Measurements from ENCODE around the gene CD4. TPM values are rescaled to one million over a fixed set of nuclear protein-coding genes. Genes with fewer than 3 reads are reported as not detected.

Gene CD4
- total and polyA plus RNA-seq, 10 of the 15 experiments (the other 5 are each of a cell fraction or from before 2014, with no cell fraction given), result 0.24 to 1.6 (median 0.69) TPM

DNA sequence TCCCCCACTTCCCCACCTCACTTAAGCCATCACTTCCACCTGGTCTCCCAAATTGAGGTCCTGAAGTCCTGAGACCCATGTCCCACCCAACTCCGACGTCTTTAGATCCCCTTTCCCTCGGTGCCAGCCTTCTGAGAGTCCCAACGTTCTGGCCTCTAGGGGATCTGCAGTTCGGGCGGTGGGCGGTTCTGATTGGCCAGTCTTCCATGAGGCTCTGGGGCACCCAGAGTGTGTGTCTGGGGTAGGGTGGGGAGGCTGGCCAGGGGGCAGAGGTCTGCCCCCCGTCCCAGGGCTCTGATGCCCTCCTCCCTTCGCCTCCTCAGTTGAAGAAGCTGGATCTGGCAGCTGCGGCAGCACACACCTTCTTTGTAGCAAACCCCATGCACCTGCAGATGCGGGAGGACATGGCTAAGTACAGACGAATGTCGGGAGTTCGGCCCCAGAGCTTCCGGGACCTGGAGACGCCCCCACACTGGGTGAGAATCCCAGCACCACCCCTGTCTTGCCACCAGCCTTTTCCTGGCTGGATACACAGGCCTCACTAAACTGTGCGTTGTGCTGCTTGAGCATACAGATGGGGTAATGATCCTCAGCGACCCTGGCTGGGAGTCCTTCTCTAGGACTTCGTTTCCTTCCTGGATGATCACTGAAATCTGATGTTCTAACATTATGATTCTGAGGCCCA lies 40.4 kb downstream of the CD4 start:
- Histone ChIP-seq H3K27ac (ENCODE audit: control insufficient read depth, insufficient read depth) (no peak overlapping the region), H3K4me3 (peak overlapping the region; percentile 74; the same call in 1 of the 2 replicates), H3K27me3 (replicated peaks in 1 of 2; ENCODE audit: control insufficient read depth in 2 of 2, insufficient read depth in 2 of 2, low read length in 1 of 2) (peaks cover 23 to 24% of the 10 kb centered on the region in 2 experiments), H3K36me3 (ENCODE audit: control insufficient read depth in 2 of 2, insufficient read depth in 2 of 2, low read length in 1 of 2) (no peaks in the 10 kb centered on the region), H3K9me3 (replicated peaks; ENCODE audit: control insufficient read depth, insufficient read depth, low read length) (no peaks in the 10 kb centered on the region), H3K4me1 (ENCODE audit: control insufficient read depth, insufficient read depth, low read length) (peaks cover 4% of the 10 kb centered on the region), H2AFZ (ENCODE audit: control insufficient read depth, low read depth, low read length) (peak overlapping the region; percentile 68; the same call in 1 of the 2 replicates), H3K9ac (ENCODE audit: control insufficient read depth, insufficient read depth, low read length) (no peak overlapping the region), H4K20me1 (ENCODE audit: control insufficient read depth, insufficient read depth) (no peaks in the 10 kb centered on the region), H3K4me2 (ENCODE audit: control insufficient read depth, insufficient read depth) (peak overlapping the region; percentile 95), H3K79me2 (ENCODE audit: control insufficient read depth, insufficient read depth, low read length) (no peaks in the 10 kb centered on the region)
- CTCF ChIA-PET, result interaction anchor here (1.1 to 2.3 kb wide), 5 partner anchors 10 to 77 kb away, joined by 3 to 14 read pairs (median 5); partner anchors contain the start of genes MLF2 and SPSB2
- 28% methylated on average over 19 of the region's 19 CpGs for WGBS (ENCODE audit: insufficient coverage, insufficient replicate concordance, low lambda C conversion rate, missing lambda C conversion rate)
- in situ Hi-C loops (cut with MboI), result loop anchor here (5.0 kb wide), 1 partner anchor 77 kb away; the partner anchor contains the start of gene MLF2
- BruUV-seq (replicated peaks), result no TSS peak
- DNase-seq (ENCODE audit: low read depth, low spot score) (no peak), FAIRE-seq (no peak), ATAC-seq (peak; percentile 4; the same call in 1 of the 3 replicates)
- RAD21 ChIA-PET (ENCODE audit: unreplicated experiment), result interaction anchor here (1.0 to 3.0 kb wide), 4 partner anchors 9 to 76 kb away, joined by 3 to 14 read pairs (median 4); partner anchors contain the start of genes GPR162, MLF2 and USP5
- TF ChIP-seq, protein P1, sequence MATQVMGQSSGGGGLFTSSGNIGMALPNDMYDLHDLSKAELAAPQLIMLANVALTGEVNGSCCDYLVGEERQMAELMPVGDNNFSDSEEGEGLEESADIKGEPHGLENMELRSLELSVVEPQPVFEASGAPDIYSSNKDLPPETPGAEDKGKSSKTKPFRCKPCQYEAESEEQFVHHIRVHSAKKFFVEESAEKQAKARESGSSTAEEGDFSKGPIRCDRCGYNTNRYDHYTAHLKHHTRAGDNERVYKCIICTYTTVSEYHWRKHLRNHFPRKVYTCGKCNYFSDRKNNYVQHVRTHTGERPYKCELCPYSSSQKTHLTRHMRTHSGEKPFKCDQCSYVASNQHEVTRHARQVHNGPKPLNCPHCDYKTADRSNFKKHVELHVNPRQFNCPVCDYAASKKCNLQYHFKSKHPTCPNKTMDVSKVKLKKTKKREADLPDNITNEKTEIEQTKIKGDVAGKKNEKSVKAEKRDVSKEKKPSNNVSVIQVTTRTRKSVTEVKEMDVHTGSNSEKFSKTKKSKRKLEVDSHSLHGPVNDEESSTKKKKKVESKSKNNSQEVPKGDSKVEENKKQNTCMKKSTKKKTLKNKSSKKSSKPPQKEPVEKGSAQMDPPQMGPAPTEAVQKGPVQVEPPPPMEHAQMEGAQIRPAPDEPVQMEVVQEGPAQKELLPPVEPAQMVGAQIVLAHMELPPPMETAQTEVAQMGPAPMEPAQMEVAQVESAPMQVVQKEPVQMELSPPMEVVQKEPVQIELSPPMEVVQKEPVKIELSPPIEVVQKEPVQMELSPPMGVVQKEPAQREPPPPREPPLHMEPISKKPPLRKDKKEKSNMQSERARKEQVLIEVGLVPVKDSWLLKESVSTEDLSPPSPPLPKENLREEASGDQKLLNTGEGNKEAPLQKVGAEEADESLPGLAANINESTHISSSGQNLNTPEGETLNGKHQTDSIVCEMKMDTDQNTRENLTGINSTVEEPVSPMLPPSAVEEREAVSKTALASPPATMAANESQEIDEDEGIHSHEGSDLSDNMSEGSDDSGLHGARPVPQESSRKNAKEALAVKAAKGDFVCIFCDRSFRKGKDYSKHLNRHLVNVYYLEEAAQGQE (IDR thresholded peaks at IDR 0.05; ENCODE audit: low read depth, low read length), result no peak
- TF ChIP-seq, protein P2, sequence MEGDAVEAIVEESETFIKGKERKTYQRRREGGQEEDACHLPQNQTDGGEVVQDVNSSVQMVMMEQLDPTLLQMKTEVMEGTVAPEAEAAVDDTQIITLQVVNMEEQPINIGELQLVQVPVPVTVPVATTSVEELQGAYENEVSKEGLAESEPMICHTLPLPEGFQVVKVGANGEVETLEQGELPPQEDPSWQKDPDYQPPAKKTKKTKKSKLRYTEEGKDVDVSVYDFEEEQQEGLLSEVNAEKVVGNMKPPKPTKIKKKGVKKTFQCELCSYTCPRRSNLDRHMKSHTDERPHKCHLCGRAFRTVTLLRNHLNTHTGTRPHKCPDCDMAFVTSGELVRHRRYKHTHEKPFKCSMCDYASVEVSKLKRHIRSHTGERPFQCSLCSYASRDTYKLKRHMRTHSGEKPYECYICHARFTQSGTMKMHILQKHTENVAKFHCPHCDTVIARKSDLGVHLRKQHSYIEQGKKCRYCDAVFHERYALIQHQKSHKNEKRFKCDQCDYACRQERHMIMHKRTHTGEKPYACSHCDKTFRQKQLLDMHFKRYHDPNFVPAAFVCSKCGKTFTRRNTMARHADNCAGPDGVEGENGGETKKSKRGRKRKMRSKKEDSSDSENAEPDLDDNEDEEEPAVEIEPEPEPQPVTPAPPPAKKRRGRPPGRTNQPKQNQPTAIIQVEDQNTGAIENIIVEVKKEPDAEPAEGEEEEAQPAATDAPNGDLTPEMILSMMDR (IDR thresholded peaks at IDR 0.05 in 2 of 3, conservative IDR thresholded peaks at IDR 0.05 in 1 of 3; ENCODE audit: control insufficient read depth in 2 of 3, extremely low read depth in 1 of 3, insufficient read depth in 1 of 3, low read depth in 3 of 3, low read length in 3 of 3), result 0 out of 6 replicates have a peak, but pooled peaks of 1 of the 3 experiments have one; percentile 1
- TF ChIP-seq, protein P3, sequence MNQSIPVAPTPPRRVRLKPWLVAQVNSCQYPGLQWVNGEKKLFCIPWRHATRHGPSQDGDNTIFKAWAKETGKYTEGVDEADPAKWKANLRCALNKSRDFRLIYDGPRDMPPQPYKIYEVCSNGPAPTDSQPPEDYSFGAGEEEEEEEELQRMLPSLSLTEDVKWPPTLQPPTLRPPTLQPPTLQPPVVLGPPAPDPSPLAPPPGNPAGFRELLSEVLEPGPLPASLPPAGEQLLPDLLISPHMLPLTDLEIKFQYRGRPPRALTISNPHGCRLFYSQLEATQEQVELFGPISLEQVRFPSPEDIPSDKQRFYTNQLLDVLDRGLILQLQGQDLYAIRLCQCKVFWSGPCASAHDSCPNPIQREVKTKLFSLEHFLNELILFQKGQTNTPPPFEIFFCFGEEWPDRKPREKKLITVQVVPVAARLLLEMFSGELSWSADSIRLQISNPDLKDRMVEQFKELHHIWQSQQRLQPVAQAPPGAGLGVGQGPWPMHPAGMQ (IDR thresholded peaks at IDR 0.05; ENCODE audit: borderline replicate concordance), result no peak
- TF ChIP-seq, protein P4, sequence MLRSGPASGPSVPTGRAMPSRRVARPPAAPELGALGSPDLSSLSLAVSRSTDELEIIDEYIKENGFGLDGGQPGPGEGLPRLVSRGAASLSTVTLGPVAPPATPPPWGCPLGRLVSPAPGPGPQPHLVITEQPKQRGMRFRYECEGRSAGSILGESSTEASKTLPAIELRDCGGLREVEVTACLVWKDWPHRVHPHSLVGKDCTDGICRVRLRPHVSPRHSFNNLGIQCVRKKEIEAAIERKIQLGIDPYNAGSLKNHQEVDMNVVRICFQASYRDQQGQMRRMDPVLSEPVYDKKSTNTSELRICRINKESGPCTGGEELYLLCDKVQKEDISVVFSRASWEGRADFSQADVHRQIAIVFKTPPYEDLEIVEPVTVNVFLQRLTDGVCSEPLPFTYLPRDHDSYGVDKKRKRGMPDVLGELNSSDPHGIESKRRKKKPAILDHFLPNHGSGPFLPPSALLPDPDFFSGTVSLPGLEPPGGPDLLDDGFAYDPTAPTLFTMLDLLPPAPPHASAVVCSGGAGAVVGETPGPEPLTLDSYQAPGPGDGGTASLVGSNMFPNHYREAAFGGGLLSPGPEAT (IDR thresholded peaks at IDR 0.05; ENCODE audit: low read depth), result 0 out of 2 replicates have a peak, but pooled peaks have one; percentile 1
- TF ChIP-seq, protein P5, sequence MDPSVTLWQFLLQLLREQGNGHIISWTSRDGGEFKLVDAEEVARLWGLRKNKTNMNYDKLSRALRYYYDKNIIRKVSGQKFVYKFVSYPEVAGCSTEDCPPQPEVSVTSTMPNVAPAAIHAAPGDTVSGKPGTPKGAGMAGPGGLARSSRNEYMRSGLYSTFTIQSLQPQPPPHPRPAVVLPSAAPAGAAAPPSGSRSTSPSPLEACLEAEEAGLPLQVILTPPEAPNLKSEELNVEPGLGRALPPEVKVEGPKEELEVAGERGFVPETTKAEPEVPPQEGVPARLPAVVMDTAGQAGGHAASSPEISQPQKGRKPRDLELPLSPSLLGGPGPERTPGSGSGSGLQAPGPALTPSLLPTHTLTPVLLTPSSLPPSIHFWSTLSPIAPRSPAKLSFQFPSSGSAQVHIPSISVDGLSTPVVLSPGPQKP (IDR thresholded peaks at IDR 0.05; ENCODE audit: low read depth, low read length), result no peak
- TF ChIP-seq, protein P6, sequence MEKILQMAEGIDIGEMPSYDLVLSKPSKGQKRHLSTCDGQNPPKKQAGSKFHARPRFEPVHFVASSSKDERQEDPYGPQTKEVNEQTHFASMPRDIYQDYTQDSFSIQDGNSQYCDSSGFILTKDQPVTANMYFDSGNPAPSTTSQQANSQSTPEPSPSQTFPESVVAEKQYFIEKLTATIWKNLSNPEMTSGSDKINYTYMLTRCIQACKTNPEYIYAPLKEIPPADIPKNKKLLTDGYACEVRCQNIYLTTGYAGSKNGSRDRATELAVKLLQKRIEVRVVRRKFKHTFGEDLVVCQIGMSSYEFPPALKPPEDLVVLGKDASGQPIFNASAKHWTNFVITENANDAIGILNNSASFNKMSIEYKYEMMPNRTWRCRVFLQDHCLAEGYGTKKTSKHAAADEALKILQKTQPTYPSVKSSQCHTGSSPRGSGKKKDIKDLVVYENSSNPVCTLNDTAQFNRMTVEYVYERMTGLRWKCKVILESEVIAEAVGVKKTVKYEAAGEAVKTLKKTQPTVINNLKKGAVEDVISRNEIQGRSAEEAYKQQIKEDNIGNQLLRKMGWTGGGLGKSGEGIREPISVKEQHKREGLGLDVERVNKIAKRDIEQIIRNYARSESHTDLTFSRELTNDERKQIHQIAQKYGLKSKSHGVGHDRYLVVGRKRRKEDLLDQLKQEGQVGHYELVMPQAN (conservative IDR thresholded peaks at IDR 0.05), result no peak
- POLR2A ChIA-PET, result interaction anchor here (0.9 to 1.4 kb wide), 3 partner anchors 10 to 70 kb away, joined by 3 to 4 read pairs (median 3); no protein-coding TSS in a partner anchor
- intact Hi-C loops (cut with micrococcal nuclease; ENCODE audit: unreplicated experiment), result loop anchor here (5.0 kb wide), 1 partner anchor 92 kb away; no protein-coding TSS in a partner anchor
- SMC1A ChIA-PET (ENCODE audit: uncharacterized antibody, unreplicated experiment), result interaction anchor here (1.1 kb wide), 1 partner anchor 206 kb away, joined by 3 read pairs; no protein-coding TSS in a partner anchor

Data from GM12878 (cell line).